HepG2 (cell line): ENCODE results near the gene ITPRIP. TPM values are rescaled to one million over a fixed set of nuclear protein-coding genes. Genes with fewer than 3 reads are reported as not detected.

Experiments
- ATAC-seq: fragments of 200-7000 bp; cut with Tn5 transposase; 3 replicates; pipeline ENCODE4 v1.9.1; 2020; ENCODE audit warnings: mild to moderate bottlenecking, moderate library complexity
- BruUV-seq: library from RNA; stranded (reverse); fragments of 400-500 nt; replicated peaks from 2 replicates; lab custom pipeline; 2021; lab: Mats Ljungman, UMichigan
- CTCF ChIA-PET: fragments of 300-600 bp; formaldehyde crosslinking; extraction: SDS; loops from one replicate; lab custom pipeline; 2021; ENCODE audit warnings: low total read pairs, inconsistent platforms, low intra/inter-chr PET ratio; lab: Yijun Ruan, JAX
- POLR2A ChIA-PET: fragments of 350-600 bp; sonication (Branson Sonifier 250); formaldehyde crosslinking; loops from one replicate; lab custom pipeline; 2020; ENCODE audit warnings: antibody characterized with exemption, inconsistent platforms; lab: Yijun Ruan, JAX
- DNase-seq: peaks from one replicate; pipeline ENCODE4 v3.0.0-alpha.2; 2015; ENCODE audit warnings: low spot score
- FAIRE-seq: peaks from 3 replicates; lab custom pipeline; 2011; peaks lifted over from hg19 to GRCh38; lab: Jason Lieb, UNC
- H2AFZ ChIP-seq: one replicate; pipeline ENCODE4 v1.6.1; 2011; ENCODE audit warnings: low read length, inconsistent platforms
- H3K27ac ChIP-seq: fragments of 300-600 bp; 3 replicates; pipeline ENCODE4 v1.8.0; 2011; ENCODE audit warnings: mixed run types, mild to moderate bottlenecking, mixed read lengths, low read length, inconsistent platforms; ENCODE audit not compliant: insufficient read depth; ENCODE audit errors: extremely low read length
- H3K27me3 ChIP-seq, 2 experiments: fragments of 200-600 bp in 1 of 2; 2 replicates in 1 of 2; 3 replicates in 1 of 2; pipeline versions ENCODE4 v1.6.0 to v1.8.0; 2011; ENCODE audit warnings: low read length in 2 of 2, mild to moderate bottlenecking in 2 of 2, moderate library complexity in 2 of 2, inconsistent platforms in 1 of 2; ENCODE audit not compliant: insufficient read depth in 2 of 2, control insufficient read depth in 1 of 2
- H3K36me3 ChIP-seq, 2 experiments: fragments of 200-600 bp in 1 of 2; replicated peaks in 1 of 2; 2 replicates in 1 of 2; 3 replicates in 1 of 2; pipeline versions ENCODE4 v1.5.1 to v1.8.0; 2011; ENCODE audit warnings: low read length in 2 of 2, inconsistent platforms in 1 of 2; ENCODE audit not compliant: insufficient read depth in 2 of 2, control insufficient read depth in 1 of 2
- H3K4me1 ChIP-seq: 2 replicates; pipeline ENCODE4 v1.5.1; 2012; ENCODE audit warnings: low read length, inconsistent platforms; ENCODE audit not compliant: insufficient read depth
- H3K4me2 ChIP-seq: 2 replicates; pipeline ENCODE4 v1.6.0; 2011; ENCODE audit warnings: low read depth, low read length, inconsistent platforms
- H3K4me3 ChIP-seq, 3 experiments: fragments of 200-600 bp in 1 of 3; sonication (generic), shearing (Covaris generic) in 1 of 3; replicated peaks in 1 of 3; 2 replicates each; pipeline ENCODE4 v1.5.1; 2011 to 2016; ENCODE audit warnings: low read length in 3 of 3, inconsistent platforms in 2 of 3, low read depth in 2 of 3, mild to moderate bottlenecking in 2 of 3, control low read depth in 1 of 3, mixed read lengths in 1 of 3; ENCODE audit not compliant: insufficient read depth in 1 of 3
- H3K79me2 ChIP-seq: one replicate; pipeline ENCODE4 v1.6.1; 2011; ENCODE audit warnings: low read length, inconsistent platforms; ENCODE audit not compliant: insufficient read depth
- H3K9ac ChIP-seq: 2 replicates; pipeline ENCODE4 v1.6.0; 2011; ENCODE audit warnings: mild to moderate bottlenecking, low read depth, low read length, inconsistent platforms; ENCODE audit not compliant: insufficient read depth
- H3K9me3 ChIP-seq: 2 replicates; pipeline ENCODE4 v1.5.1; 2012; ENCODE audit warnings: mild to moderate bottlenecking, low read length
- H4K20me1 ChIP-seq: 2 replicates; pipeline ENCODE4 v1.6.0; 2011; ENCODE audit warnings: inconsistent platforms, mild to moderate bottlenecking, low read length, moderate library complexity; ENCODE audit not compliant: insufficient read depth
- DDIT3 ChIP-seq: sonication (generic); formaldehyde crosslinking; IDR thresholded peaks from 2 replicates; pipeline ENCODE4 v1.4.0; 2020; ENCODE audit warnings: mild to moderate bottlenecking, missing genetic modification reagents
- GABPB1 ChIP-seq: IDR thresholded peaks from 2 replicates; pipeline ENCODE4 v1.6.1; 2016; ENCODE audit warnings: mild to moderate bottlenecking, missing genetic modification reagents, moderate library complexity, missing compliant biosample characterization
- KLF11 ChIP-seq: IDR thresholded peaks from 2 replicates; pipeline ENCODE4 v1.6.1; 2016; ENCODE audit warnings: missing compliant biosample characterization
- MAX ChIP-seq: IDR thresholded peaks from 2 replicates; pipeline ENCODE4 v1.6.1; 2012; ENCODE audit warnings: inconsistent platforms
- MZF1 ChIP-seq: sonication (generic); formaldehyde crosslinking; IDR thresholded peaks from 2 replicates; pipeline ENCODE4 v1.8.1; 2023; ENCODE audit warnings: mild to moderate bottlenecking, missing genetic modification reagents, borderline replicate concordance
- PHF5A ChIP-seq: IDR thresholded peaks from one replicate; pipeline ENCODE4 v1.6.1; 2018; ENCODE audit warnings: low read depth, missing genetic modification reagents; ENCODE audit not compliant: unreplicated experiment
- REXO4 ChIP-seq: sonication (generic); formaldehyde crosslinking; IDR thresholded peaks from 2 replicates; pipeline ENCODE4 v1.8.0; 2022; ENCODE audit warnings: missing genetic modification reagents, mild to moderate bottlenecking, borderline replicate concordance
- RXRB ChIP-seq: IDR thresholded peaks from 2 replicates; pipeline ENCODE4 v1.6.1; 2016; ENCODE audit warnings: borderline replicate concordance, missing genetic modification reagents, missing compliant biosample characterization
- ZNF121 ChIP-seq: sonication (generic); formaldehyde crosslinking; IDR thresholded peaks from 2 replicates; pipeline ENCODE4 v1.5.0; 2020; ENCODE audit warnings: mild to moderate bottlenecking, missing genetic modification reagents
- ZNF224 ChIP-seq: sonication (generic); formaldehyde crosslinking; IDR thresholded peaks from 2 replicates; pipeline ENCODE4 v1.5.0; 2020; ENCODE audit warnings: mild to moderate bottlenecking, missing genetic modification reagents
- ZNF260 ChIP-seq: sonication (generic); formaldehyde crosslinking; IDR thresholded peaks from 2 replicates; pipeline ENCODE4 v1.4.0; 2020; ENCODE audit warnings: missing genetic modification reagents, low read depth, mild to moderate bottlenecking, borderline replicate concordance
- ZNF326 ChIP-seq: sonication (generic); formaldehyde crosslinking; IDR thresholded peaks from 2 replicates; pipeline ENCODE4 v1.4.0; 2020; ENCODE audit warnings: missing genetic modification reagents, borderline replicate concordance
- ZNF331 ChIP-seq: sonication (generic); formaldehyde crosslinking; IDR thresholded peaks from 2 replicates; pipeline ENCODE4 v1.4.0; 2020; ENCODE audit warnings: missing genetic modification reagents
- ZNF335 ChIP-seq: sonication (generic); formaldehyde crosslinking; IDR thresholded peaks from 2 replicates; pipeline ENCODE4 v1.4.0; 2020; ENCODE audit warnings: missing genetic modification reagents
- ZNF713 ChIP-seq: sonication (generic); formaldehyde crosslinking; IDR thresholded peaks from 2 replicates; pipeline ENCODE4 v1.4.0; 2020; ENCODE audit warnings: mild to moderate bottlenecking, missing genetic modification reagents
- WGBS: methylation state at CpG from one replicate; pipeline ENCODE4 v1.1.6; 2017; ENCODE audit warnings: low lambda C conversion rate; 5-methylcytosine and 5-hydroxymethylcytosine counted together
- in situ Hi-C: cut with HindIII; loops from 2 replicates; pipeline ENCODE4 v1.10.0; 2017; ENCODE audit warnings: low pct_unique_long_range_greater_than_20kb; ENCODE audit not compliant: extremely low pct_ligation_motif_present
- intact Hi-C: fragments of 100-400 bp; cut with micrococcal nuclease; formaldehyde crosslinking; loops from one replicate; pipeline ENCODE4 v1.10.0; 2022; ENCODE audit not compliant: unreplicated experiment
- polyA plus RNA-seq, 8 experiments: library from polyadenylated mRNA; depleted of rRNA in 3 of 8; stranded (reverse) in 7 of 8; unstranded in 1 of 8; fragments of >200 nt; fragmentation: Illumina TruSeq in 4 of 8; extraction: Trizol in 4 of 8; gene quantifications; 2 replicates each; pipeline versions ENCODE4 v1.2.1 to v1.2.3, GENCODE V29; 2011 to 2016; ENCODE audit warnings: low read depth in 4 of 8, missing spikeins in 1 of 8, mixed read lengths in 1 of 8; ENCODE audit not compliant: insufficient read depth in 1 of 8
- total RNA-seq, 5 experiments: library from RNA; depleted of rRNA; stranded (reverse); fragments of >200 nt; fragmentation: Illumina TruSeq; extraction: Trizol; gene quantifications; 2 replicates each; pipeline ENCODE4 v1.2.3, GENCODE V29; 2016; ENCODE audit warnings: low read depth in 1 of 5
- TF ChIP-seq, protein P1 (sequence below): sonication (generic); formaldehyde crosslinking; conservative IDR thresholded peaks from 2 replicates; pipeline ENCODE4 v1.5.0; 2020; ENCODE audit warnings: missing genetic modification reagents
- TF ChIP-seq, protein P2 (sequence below): sonication (generic); formaldehyde crosslinking; IDR thresholded peaks from 2 replicates; pipeline ENCODE4 v1.5.0; 2020; ENCODE audit warnings: mild to moderate bottlenecking, missing genetic modification reagents

The ITPRIP gene
- total and polyA plus RNA-seq, 2 of the 13 experiments (the other 11 are each of a cell fraction or from before 2014, with no cell fraction given), result 1.00 to 2.8 TPM

DNA sequence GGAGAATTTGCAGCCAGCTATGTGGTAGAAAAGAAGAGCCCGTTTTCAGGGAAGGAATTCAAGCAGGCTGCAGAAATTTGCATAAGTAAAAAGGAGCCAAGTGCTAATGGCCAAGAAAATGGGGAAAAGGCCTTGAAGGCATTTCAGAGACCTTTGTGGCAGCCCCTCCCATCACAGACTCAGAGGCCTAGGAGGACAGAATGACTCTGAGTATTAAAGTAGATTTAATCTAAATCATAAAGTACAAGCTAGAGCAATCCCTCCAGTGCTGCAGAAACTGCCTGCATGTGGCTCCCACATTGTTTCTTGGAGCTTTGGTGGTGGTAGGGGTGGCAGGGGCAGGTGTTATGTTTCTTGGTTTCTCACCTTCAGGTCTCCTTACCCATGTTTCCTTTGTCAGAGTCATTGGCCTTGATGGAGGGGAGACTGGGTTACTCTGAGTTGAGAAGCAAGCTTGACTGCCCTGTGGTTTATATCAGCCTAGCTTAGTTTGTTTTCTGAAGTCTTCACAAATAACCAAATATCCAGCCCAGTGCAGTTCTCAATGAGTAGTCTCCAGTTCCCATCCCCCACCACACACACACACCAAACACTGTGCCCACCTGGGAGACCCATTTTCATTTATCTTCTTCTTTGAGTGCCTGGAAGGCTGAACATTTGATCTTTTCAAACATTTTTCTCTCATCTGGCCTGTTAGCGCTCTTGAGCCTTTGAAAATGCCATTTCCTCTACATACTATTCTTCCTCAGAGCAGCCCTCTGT, 34.5 kb downstream of the ITPRIP start (continued):
- TF ChIP-seq REXO4 (CRISPR knock-in tag), result no peak
- TF ChIP-seq, protein P1, sequence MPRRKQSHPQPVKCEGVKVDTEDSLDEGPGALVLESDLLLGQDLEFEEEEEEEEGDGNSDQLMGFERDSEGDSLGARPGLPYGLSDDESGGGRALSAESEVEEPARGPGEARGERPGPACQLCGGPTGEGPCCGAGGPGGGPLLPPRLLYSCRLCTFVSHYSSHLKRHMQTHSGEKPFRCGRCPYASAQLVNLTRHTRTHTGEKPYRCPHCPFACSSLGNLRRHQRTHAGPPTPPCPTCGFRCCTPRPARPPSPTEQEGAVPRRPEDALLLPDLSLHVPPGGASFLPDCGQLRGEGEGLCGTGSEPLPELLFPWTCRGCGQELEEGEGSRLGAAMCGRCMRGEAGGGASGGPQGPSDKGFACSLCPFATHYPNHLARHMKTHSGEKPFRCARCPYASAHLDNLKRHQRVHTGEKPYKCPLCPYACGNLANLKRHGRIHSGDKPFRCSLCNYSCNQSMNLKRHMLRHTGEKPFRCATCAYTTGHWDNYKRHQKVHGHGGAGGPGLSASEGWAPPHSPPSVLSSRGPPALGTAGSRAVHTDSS (CRISPR knock-in tag), result no peak
- no peak for TF ChIP-seq ZNF326 (CRISPR knock-in tag)
- no peak for TF ChIP-seq RXRB (CRISPR knock-in tag)
- TF ChIP-seq ZNF713, result no peak
- TF ChIP-seq ZNF335 (CRISPR knock-in tag), result no peak
- no peak for TF ChIP-seq ZNF331 (CRISPR knock-in tag)

GRCh38 chr10:104301907-104302690, 36.2 kb downstream of the ITPRIP start:
- H3K79me2 ChIP-seq, result no peaks in the 10 kb centered on the region
- peaks cover 5 to 26% of the 10 kb centered on the region in 2 experiments; a peak in 4 of 5 replicates for H3K27me3 ChIP-seq
- no peak overlapping the region for H2AFZ ChIP-seq
- H3K9ac ChIP-seq, result no peak overlapping the region
- H3K4me3 ChIP-seq, result no peak overlapping the region
- H3K36me3 ChIP-seq, result no peaks in the 10 kb centered on the region
- in situ Hi-C loops (loop anchor here (5.0 kb wide), 1 partner anchor 45 kb away; no protein-coding TSS in a partner anchor), intact Hi-C loops (no loop called here)
- ATAC-seq (no peak), DNase-seq (no peak), FAIRE-seq (no peak)
- ChIA-PET POLR2A (no interaction called here), CTCF (interaction anchor here (1.3 kb wide), 1 partner anchor 11 kb away, joined by 4 read pairs; no protein-coding TSS in a partner anchor)
- no TSS peak for BruUV-seq
- no peak overlapping the region for H3K4me2 ChIP-seq
- H4K20me1 ChIP-seq, result no peaks in the 10 kb centered on the region
- no peak overlapping the region for H3K27ac ChIP-seq
- H3K4me1 ChIP-seq, result peaks cover 47% of the 10 kb centered on the region
- WGBS, result 2% methylated on average over 3 of the region's 3 CpGs
- H3K9me3 ChIP-seq, result no peaks in the 10 kb centered on the region
- TF ChIP-seq PHF5A (CRISPR knock-in tag) (no peak), ZNF121 (CRISPR knock-in tag) (no peak), ZNF326 (CRISPR knock-in tag) (no peak), MAX (no peak), KLF11 (CRISPR knock-in tag) (no peak), GABPB1 (CRISPR knock-in tag) (no peak), MZF1 (CRISPR knock-in tag) (no peak), DDIT3 (no peak), ZNF260 (no peak), ZNF224 (CRISPR knock-in tag) (no peak)
- TF ChIP-seq, protein P2, sequence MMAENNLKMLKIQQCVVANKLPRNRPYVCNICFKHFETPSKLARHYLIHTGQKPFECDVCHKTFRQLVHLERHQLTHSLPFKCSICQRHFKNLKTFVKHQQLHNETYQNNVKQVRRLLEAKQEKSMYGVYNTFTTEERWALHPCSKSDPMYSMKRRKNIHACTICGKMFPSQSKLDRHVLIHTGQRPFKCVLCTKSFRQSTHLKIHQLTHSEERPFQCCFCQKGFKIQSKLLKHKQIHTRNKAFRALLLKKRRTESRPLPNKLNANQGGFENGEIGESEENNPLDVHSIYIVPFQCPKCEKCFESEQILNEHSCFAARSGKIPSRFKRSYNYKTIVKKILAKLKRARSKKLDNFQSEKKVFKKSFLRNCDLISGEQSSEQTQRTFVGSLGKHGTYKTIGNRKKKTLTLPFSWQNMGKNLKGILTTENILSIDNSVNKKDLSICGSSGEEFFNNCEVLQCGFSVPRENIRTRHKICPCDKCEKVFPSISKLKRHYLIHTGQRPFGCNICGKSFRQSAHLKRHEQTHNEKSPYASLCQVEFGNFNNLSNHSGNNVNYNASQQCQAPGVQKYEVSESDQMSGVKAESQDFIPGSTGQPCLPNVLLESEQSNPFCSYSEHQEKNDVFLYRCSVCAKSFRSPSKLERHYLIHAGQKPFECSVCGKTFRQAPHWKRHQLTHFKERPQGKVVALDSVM (CRISPR knock-in tag), result no peak
